SK-N-MC (cell line): Measurements from ENCODE around the gene SIN3A.

Experiments
- DNase-seq: peaks from one replicate; pipeline ENCODE4 v3.0.0-alpha.2; 2011; ENCODE audit warnings: low read depth, low spot score
- H3K27ac ChIP-seq: fragments of 200-600 bp; sonication (generic); 2 replicates; pipeline ENCODE4 v1.5.1; 2016; ENCODE audit warnings: mixed run types
- H3K36me3 ChIP-seq: fragments of 200-600 bp; sonication (generic); 2 replicates; pipeline ENCODE4 v1.6.1; 2017; ENCODE audit warnings: antibody characterized with exemption, low read length, mixed read lengths; ENCODE audit not compliant: insufficient read depth
- H3K4me3 ChIP-seq: fragments of 200-600 bp; sonication (generic); 2 replicates; pipeline ENCODE4 v1.5.1; 2016
- H3K9ac ChIP-seq: fragments of 200-600 bp; sonication (generic); 2 replicates; pipeline ENCODE4 v1.8.0; 2017; ENCODE audit warnings: mixed run types, mixed read lengths; ENCODE audit not compliant: insufficient read length
- H3K9me3 ChIP-seq: fragments of 200-600 bp; sonication (generic); 2 replicates; pipeline ENCODE4 v1.6.1; 2017; ENCODE audit warnings: low read depth, mild to moderate bottlenecking, antibody characterized with exemption, low read length, moderate library complexity, mixed read lengths
- EZH2 ChIP-seq: fragments of 200-600 bp; sonication (generic); IDR thresholded peaks from one replicate; pipeline ENCODE4 v1.6.1; 2017; ENCODE audit warnings: antibody characterized with exemption
- FOXP2 ChIP-seq: optimal IDR thresholded peaks from 2 replicates; pipeline ENCODE3; 2011; ENCODE audit warnings: mild to moderate bottlenecking, moderate library complexity; ENCODE audit not compliant: insufficient read depth; ENCODE audit errors: extremely low read length, control extremely low read depth
- POLR2AphosphoS5 ChIP-seq: IDR thresholded peaks from 2 replicates; pipeline ENCODE4 v1.6.1; 2012; ENCODE audit warnings: mild to moderate bottlenecking, low read depth, low read length, borderline replicate concordance

SIN3A gene

GRCh38 chr15:75327491-75327890 lies 124.0 kb downstream of the SIN3A start:
- H3K27ac ChIP-seq = no peak overlapping the region
- H3K9ac ChIP-seq = no peak overlapping the region
- H3K9me3 ChIP-seq = no peaks in the 10 kb centered on the region
- TF ChIP-seq EZH2 (no peak), POLR2AphosphoS5 (no peak), FOXP2 (no peak)
- DNase-seq = no peak
- H3K36me3 ChIP-seq = no peaks in the 10 kb centered on the region
- H3K4me3 ChIP-seq = no peak overlapping the region

- Histone ChIP-seq H3K9ac (no peak overlapping the region), H3K36me3 (no peaks in the 10 kb centered on the region), H3K9me3 (no peaks in the 10 kb centered on the region), H3K4me3 (no peak overlapping the region), H3K27ac (no peak overlapping the region)
- no peak for DNase-seq
- TF ChIP-seq POLR2AphosphoS5 = no peak
- TF ChIP-seq EZH2 = no peak
- no peak for TF ChIP-seq FOXP2
Observed at GRCh38 chr15:75327005-75327404, 124.5 kb downstream of the SIN3A start.

- TF ChIP-seq POLR2AphosphoS5 (no peak), FOXP2 (no peak), EZH2 (no peak)
- H3K9ac ChIP-seq = no peak overlapping the region
- no peak overlapping the region for H3K27ac ChIP-seq
- H3K9me3 ChIP-seq = no peaks in the 10 kb centered on the region
- H3K4me3 ChIP-seq = no peak overlapping the region
- DNase-seq = no peak
- H3K36me3 ChIP-seq = no peaks in the 10 kb centered on the region
Observed at GRCh38 chr15:75325922-75326321, 125.6 kb downstream of the SIN3A start.

- Histone ChIP-seq H3K9ac (no peak overlapping the region), H3K27ac (no peak overlapping the region), H3K36me3 (no peaks in the 10 kb centered on the region), H3K4me3 (no peak overlapping the region), H3K9me3 (no peaks in the 10 kb centered on the region)
- no peak for TF ChIP-seq EZH2
- TF ChIP-seq FOXP2 = no peak
- no peak for TF ChIP-seq POLR2AphosphoS5
- no peak for DNase-seq
Observed at GRCh38 chr15:75321711-75322110, 129.8 kb downstream of the SIN3A start.
